ENCODE results near the gene NOVA2.

DNA sequence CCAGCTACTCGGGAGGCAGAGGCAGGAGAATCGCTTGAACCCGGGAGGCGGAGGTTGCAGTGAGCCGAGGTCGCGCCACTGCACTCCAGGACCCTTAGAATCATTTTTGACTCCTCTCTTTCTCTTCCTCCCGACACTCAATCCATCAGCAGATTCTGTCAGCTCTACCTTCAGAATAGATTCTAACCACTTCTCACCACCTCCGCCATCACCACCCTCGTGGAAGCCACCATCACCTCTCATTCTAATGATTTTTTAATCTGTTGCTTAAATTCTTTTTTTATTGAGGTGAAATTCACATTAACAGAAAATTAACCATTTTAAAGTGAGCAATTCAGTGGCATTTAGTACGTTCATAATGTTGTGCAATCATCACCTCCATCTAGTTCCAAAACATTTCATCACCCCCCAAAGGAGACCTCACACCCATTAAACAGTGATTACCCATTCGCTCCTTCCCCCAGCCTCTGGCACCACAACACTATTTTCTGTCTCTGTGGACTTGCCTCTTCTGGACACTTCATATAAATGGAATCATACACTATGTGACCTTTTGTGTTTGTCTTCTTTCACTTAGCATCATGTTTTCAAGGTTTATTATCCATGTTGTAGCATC lies 16.6 kb upstream of the NOVA2 start:
- TF ChIP-seq, protein P1, sequence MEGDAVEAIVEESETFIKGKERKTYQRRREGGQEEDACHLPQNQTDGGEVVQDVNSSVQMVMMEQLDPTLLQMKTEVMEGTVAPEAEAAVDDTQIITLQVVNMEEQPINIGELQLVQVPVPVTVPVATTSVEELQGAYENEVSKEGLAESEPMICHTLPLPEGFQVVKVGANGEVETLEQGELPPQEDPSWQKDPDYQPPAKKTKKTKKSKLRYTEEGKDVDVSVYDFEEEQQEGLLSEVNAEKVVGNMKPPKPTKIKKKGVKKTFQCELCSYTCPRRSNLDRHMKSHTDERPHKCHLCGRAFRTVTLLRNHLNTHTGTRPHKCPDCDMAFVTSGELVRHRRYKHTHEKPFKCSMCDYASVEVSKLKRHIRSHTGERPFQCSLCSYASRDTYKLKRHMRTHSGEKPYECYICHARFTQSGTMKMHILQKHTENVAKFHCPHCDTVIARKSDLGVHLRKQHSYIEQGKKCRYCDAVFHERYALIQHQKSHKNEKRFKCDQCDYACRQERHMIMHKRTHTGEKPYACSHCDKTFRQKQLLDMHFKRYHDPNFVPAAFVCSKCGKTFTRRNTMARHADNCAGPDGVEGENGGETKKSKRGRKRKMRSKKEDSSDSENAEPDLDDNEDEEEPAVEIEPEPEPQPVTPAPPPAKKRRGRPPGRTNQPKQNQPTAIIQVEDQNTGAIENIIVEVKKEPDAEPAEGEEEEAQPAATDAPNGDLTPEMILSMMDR (conservative IDR thresholded peaks at IDR 0.05; ENCODE audit: low read depth, low read length): no peak
- no peak for TF ChIP-seq EZH2 (IDR thresholded peaks at IDR 0.05; ENCODE audit: borderline replicate concordance, low read depth, low read length, poor library complexity, severe bottlenecking)

Data from A673 (cell line).